Brain microvascular endothelial cell (primary cell): ENCODE measurements around the gene DQX1.
A peak's percentile ranks its signal among the peaks of the same experiment; 100 is the strongest.

ENCODE experiments used
- DNase-seq: peaks from one replicate; pipeline ENCODE4 v3.0.0-alpha.2; 2020
- H3K27ac ChIP-seq: fragments of 250-450 bp; sonication (Bioruptor Pico); 2 replicates; pipeline ENCODE4 v1.5.1; 2020; ENCODE audit warnings: mild to moderate bottlenecking, moderate library complexity
- H3K27me3 ChIP-seq: fragments of 250-450 bp; sonication (Bioruptor Pico); replicated peaks from 2 replicates; pipeline ENCODE4 v1.5.1; 2020; ENCODE audit warnings: mild to moderate bottlenecking
- H3K36me3 ChIP-seq: fragments of 250-450 bp; sonication (Bioruptor Pico); replicated peaks from 2 replicates; pipeline ENCODE4 v1.5.1; 2020; ENCODE audit warnings: mild to moderate bottlenecking
- H3K4me3 ChIP-seq: 2 replicates; pipeline ENCODE4 v1.5.1; 2011; ENCODE audit warnings: low read depth, mild to moderate bottlenecking, control low read depth, low read length, moderate library complexity
- in situ Hi-C: cut with HindIII; loops from 2 replicates; pipeline ENCODE4 v1.10.0; 2017; ENCODE audit warnings: low sequenced_read_pairs, low pct_ligation_motif_present
- TF ChIP-seq, protein P1 (sequence below): IDR thresholded peaks from 2 replicates; pipeline ENCODE4 v1.5.1; 2011; ENCODE audit warnings: low read depth, mild to moderate bottlenecking, moderate library complexity, low read length, control low read depth, inconsistent platforms; ENCODE audit errors: missing control alignments

The DQX1 gene

DNA sequence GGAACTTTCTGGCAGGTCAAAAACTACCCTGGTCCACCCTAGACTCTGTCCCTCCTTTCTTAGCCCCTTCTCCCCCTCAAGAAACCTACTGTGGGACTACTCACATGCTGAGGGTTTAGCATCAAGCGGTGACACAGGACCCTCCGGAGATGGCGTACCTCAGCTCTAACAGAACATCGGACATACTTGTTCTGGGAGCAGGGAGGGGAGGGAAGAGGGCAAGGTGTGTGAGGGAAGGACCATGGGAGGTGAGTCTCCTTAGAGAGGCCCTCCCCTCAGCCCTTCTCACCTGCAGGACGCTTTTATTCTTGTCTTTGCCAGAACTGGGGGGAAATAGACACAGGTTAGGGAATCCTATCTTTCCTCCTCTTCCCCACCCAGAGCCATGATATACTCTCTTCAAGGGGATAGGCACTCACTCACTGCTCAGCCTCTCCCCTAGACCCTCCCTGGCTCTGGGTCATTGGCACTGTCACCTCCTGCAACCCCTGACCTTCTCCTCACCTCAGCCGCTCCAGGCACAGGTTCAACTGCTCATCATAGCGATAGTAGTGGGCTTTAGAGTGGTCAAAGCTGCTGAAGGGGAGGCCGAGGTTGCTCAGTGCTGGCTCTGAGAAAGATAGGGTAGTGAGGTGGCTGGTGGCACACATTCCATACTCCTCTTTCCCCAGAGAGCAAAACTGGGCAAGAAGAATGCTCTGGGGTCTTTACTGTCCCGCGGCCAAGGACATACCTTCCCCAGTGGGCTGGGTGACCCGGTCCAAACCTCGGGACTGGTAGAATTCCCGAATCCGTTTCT, 20.4 kb downstream of the DQX1 start:
- TF ChIP-seq, protein P1, sequence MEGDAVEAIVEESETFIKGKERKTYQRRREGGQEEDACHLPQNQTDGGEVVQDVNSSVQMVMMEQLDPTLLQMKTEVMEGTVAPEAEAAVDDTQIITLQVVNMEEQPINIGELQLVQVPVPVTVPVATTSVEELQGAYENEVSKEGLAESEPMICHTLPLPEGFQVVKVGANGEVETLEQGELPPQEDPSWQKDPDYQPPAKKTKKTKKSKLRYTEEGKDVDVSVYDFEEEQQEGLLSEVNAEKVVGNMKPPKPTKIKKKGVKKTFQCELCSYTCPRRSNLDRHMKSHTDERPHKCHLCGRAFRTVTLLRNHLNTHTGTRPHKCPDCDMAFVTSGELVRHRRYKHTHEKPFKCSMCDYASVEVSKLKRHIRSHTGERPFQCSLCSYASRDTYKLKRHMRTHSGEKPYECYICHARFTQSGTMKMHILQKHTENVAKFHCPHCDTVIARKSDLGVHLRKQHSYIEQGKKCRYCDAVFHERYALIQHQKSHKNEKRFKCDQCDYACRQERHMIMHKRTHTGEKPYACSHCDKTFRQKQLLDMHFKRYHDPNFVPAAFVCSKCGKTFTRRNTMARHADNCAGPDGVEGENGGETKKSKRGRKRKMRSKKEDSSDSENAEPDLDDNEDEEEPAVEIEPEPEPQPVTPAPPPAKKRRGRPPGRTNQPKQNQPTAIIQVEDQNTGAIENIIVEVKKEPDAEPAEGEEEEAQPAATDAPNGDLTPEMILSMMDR = no peak
- in situ Hi-C loops = no loop called here
- no peak for DNase-seq
- Histone ChIP-seq H3K4me3 (no peak overlapping the region), H3K27me3 (no peaks in the 10 kb centered on the region), H3K27ac (no peak overlapping the region), H3K36me3 (peaks cover 8% of the 10 kb centered on the region)

DNA sequence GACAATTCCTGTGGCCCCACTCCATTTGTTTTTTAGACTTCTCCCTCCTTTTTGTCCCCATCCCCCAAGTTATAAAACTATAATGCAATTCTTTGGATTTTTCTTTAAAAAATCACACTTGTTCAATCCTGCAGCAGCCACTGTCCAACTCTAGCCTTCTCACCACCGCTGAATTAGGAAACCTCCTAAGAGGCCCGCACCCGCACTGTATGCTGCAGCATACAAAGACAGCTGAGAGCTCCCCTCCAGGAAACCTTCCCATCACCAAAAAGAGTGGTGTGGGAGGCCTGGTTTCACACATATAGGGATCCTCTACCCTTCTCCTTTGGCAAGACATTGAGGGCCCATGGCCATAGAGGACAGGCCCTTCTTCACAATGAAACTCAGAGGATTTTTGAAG, 21.4 kb downstream of the DQX1 start:
- H3K27ac ChIP-seq = no peak overlapping the region
- TF ChIP-seq, protein P1 = no peak
- H3K4me3 ChIP-seq = peak overlapping the region; percentile 68
- in situ Hi-C loops = no loop called here
- peaks cover 8% of the 10 kb centered on the region for H3K36me3 ChIP-seq
- no peak for DNase-seq
- peaks cover 7% of the 10 kb centered on the region for H3K27me3 ChIP-seq

DNA sequence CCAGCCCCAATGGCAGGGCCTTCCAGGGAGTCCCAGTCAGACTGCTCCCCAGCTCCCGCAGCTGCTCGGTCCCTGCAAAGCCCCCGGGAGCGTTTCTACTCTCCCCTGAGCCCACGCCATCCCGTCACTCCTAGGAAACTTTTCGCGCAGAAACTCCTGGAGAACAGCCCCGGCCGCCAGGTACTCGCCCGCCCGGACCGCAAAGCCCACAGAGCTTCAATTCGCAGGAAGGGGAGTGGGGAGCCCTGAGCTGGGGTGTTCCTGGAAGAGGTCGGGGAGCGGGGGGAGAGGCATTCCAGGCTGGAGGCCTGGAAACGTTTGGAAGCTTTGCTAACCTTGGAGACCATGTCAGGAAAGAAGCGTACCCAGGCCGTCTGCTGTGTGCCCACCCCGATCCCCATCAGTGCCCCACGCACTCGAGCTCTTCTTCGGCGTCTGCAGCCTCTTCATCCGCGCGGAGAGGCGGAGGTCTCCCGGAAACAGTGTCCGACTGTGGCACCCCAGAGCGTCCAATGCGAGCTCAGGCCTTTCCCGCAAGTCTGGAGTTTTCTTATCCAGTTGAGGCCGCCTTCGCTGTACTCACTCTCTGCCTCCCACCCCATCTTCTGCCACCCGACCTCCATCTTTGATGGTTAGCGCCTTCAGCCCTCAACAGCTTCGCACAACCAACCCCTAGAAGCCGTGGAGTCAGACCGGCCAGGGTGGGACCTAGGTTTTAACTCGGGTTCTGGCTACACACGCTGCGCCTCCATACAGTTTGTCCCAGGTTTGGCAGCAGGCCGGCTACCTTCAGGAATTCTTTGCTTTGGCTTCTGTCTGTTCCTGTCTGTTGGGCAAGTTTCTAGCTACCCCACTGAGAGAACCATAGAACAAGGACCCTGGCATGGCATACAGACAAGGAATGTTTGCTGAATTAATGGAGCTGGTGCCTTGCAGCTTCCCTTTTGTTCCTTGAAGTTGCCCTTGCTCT, 22.2 kb downstream of the DQX1 start:
- DNase-seq = no peak
- TF ChIP-seq, protein P1 = no peak
- Histone ChIP-seq H3K4me3 (peak overlapping the region; percentile 68), H3K27me3 (peaks cover 14% of the 10 kb centered on the region), H3K27ac (peak overlapping the region; percentile 72), H3K36me3 (peaks cover 8% of the 10 kb centered on the region)
- in situ Hi-C loops = no loop called here

DNA sequence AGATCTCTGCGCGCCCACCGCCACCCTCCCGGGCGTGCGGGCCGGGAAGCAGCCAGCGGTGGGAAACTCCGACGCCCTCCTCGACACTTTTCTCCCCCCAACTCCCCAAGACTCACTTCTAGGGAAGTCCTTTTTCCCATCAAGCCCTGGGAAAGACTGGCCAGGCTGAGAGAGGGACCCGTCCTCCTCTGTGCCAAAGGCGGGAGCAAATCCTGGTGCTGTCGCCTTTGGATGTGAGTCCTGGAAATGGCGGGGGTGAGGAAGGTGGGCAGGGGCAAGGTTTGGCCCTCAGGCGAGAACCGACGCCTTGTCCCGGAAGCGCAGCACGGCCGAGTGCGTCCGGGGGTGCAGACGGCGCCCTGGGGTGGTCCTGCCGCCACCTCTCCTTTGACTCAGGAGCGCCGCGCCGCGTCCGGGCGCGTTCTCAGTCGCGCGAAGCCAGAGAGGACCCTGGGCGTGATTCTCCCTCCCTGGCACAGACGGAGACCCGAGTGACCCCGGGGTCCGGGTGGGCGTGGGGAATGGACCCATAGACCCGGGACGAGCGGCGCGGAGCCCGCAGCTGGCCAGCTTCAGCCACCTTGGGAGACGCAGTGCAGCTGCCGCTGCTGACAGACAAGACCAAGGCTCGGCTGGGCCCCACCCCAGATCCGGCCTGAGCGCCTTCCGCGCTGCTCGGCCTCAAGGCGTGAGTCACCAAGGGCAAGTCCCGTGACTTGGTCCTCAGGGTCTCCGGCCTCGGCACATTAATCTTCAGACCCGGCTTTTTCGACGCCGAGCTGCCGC, 23.1 kb downstream of the DQX1 start:
- in situ Hi-C loops = no loop called here
- peak; percentile 74 for DNase-seq
- TF ChIP-seq, protein P1 = peak; percentile 51
- Histone ChIP-seq H3K4me3 (peak overlapping the region; percentile 68), H3K27ac (peak overlapping the region; percentile 72), H3K36me3 (peaks cover 8% of the 10 kb centered on the region), H3K27me3 (peaks cover 15% of the 10 kb centered on the region)

DNA sequence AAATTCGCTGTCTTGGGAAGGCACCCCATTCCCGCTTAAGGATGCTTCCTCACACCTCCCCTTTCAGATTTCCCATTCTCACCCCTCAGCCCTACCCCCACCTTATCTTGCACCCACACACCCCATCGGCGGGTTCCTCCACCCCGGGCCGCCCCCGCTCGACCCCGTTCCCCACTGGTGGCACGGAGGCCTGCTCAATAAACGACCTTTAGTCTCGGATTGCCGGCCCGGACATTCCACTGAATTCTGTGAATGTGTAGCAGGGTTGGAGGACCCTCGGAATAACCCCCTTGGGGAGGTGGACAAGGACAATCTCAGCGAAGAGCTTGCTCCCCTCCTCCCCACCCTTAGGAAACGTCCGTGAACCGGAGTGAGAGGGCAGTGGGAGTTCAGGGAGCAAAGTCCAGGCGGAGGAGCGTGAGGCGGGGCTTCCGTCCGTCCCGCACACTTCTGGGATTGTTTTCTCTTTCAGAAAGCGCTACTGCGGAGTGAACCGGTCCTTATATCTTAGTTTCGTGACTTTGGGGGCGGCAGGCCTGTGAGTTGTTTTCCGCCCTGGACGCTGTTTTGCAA, 23.8 kb downstream of the DQX1 start:
- DNase-seq = no peak
- peaks cover 17% of the 10 kb centered on the region for H3K27me3 ChIP-seq
- peak overlapping the region; percentile 68 for H3K4me3 ChIP-seq
- peaks cover 8% of the 10 kb centered on the region for H3K36me3 ChIP-seq
- no peak overlapping the region for H3K27ac ChIP-seq
- in situ Hi-C loops = no loop called here
- TF ChIP-seq, protein P1 = no peak
